ENCODE data around the gene TMEFF1. TPM values are rescaled to one million over a fixed set of nuclear protein-coding genes. Genes with fewer than 3 reads are reported as not detected.

Gene TMEFF1
- total RNA-seq, 1 experiment from 2014 or later: 3.3 TPM

GRCh38 chr9:100474924-100475276 lies 2.0 kb downstream of the TMEFF1 start (continued):
- TF ChIP-seq CTCF (IDR thresholded peaks at IDR 0.05 in 2 of 3, conservative IDR thresholded peaks at IDR 0.05 in 1 of 3; ENCODE audit: borderline replicate concordance in 1 of 3, insufficient read depth in 1 of 3, low read depth in 2 of 3, low read length in 2 of 3) (no peak), ATF3 (IDR thresholded peaks at IDR 0.05) (no peak), EZH2 (IDR thresholded peaks at IDR 0.05) (no peak), ZBTB33 (IDR thresholded peaks at IDR 0.05; ENCODE audit: extremely low read depth, insufficient replicate concordance, low read length) (no peak), POLR2A (IDR thresholded peaks at IDR 0.05; ENCODE audit: borderline replicate concordance, extremely low read depth, insufficient read depth, insufficient read length) (no peak)

GRCh38 chr9:100477241-100477640 lies 4.3 kb downstream of the TMEFF1 start:
- Histone ChIP-seq H3K36me3 (ENCODE audit: control insufficient read depth in 1 of 2, insufficient read depth in 2 of 2, low read length in 2 of 2) (no peaks in the 10 kb centered on the region), H3K4me3 (replicated peaks in 1 of 2; ENCODE audit: low read depth in 1 of 2, low read length in 2 of 2) (no peak overlapping the region), H3K4me1 (ENCODE audit: control insufficient read depth in 1 of 2, insufficient read depth in 2 of 2, low read length in 2 of 2) (peaks cover 3 to 12% of the 10 kb centered on the region in 2 experiments; a peak in 2 of 4 replicates), H2AFZ (ENCODE audit: low read depth, low read length, poor library complexity, severe bottlenecking) (no peak overlapping the region), H3K4me2 (ENCODE audit: low read length) (no peak overlapping the region), H4K20me1 (ENCODE audit: insufficient read depth) (no peaks in the 10 kb centered on the region), H3K27ac (ENCODE audit: low read depth, low read length) (no peak overlapping the region), H3K9me3 (ENCODE audit: control insufficient read depth in 1 of 2, insufficient read depth in 1 of 2, low read depth in 1 of 2, low read length in 2 of 2) (no peaks in the 10 kb centered on the region), H3K9ac (ENCODE audit: low read length) (no peak overlapping the region), H3K27me3 (ENCODE audit: insufficient read depth, low read length) (no peaks in the 10 kb centered on the region), H3K9me2 (ENCODE audit: insufficient read depth) (no peaks in the 10 kb centered on the region), H3K79me2 (ENCODE audit: insufficient read depth, low read length) (no peaks in the 10 kb centered on the region)
- TF ChIP-seq ELF1 (IDR thresholded peaks at IDR 0.05; ENCODE audit: borderline replicate concordance, low read depth): no peak
- ChIA-PET RAD21 (ENCODE audit: low non-redundant PET in 1 of 2, low total read pairs in 2 of 2, uncharacterized antibody in 2 of 2, unreplicated experiment in 2 of 2) (no interaction called here), CTCF (no interaction called here), POLR2A (no interaction called here)
- intact Hi-C loops (cut with micrococcal nuclease): no loop called here
- no TSS peak for BruUV-seq (replicated peaks)
- DNase-seq (ENCODE audit: low read depth, low spot score) (no peak), ATAC-seq (no peak)

Data from HCT116 (cell line).